RWPE1 (cell line): Measurements from ENCODE around the gene RANBP9.

Experiments used
- CTCF ChIA-PET: fragments of 350-600 bp; sonication (Branson Sonifier 250); formaldehyde crosslinking; extraction: SDS; loops from one replicate; lab custom pipeline; 2021; lab: Yijun Ruan, JAX
- POLR2A ChIA-PET: fragments of 400-600 bp; formaldehyde crosslinking; extraction: SDS; loops from one replicate; lab custom pipeline; 2020; ENCODE audit warnings: antibody characterized with exemption; ENCODE audit not compliant: low non-redundant PET; lab: Yijun Ruan, JAX
- DNase-seq: peaks from one replicate; pipeline ENCODE4 v3.0.0; 2012; ENCODE audit warnings: low spot score
- H3K27ac ChIP-seq: fragments of 450-650 bp; 2 replicates; pipeline ENCODE4 v1.5.1; 2017
- CTCF ChIP-seq: fragments of 450-650 bp; conservative IDR thresholded peaks from 2 replicates; pipeline ENCODE4 v1.5.1; 2017; ENCODE audit warnings: low read depth, mild to moderate bottlenecking

RANBP9 gene

GRCh38 chr6:13716225-13716954, 4.8 kb upstream of the RANBP9 start:
- no peak for DNase-seq
- H3K27ac ChIP-seq: no peak overlapping the region
- TF ChIP-seq CTCF: no peak
- CTCF ChIA-PET: no interaction called here
- POLR2A ChIA-PET: no interaction called here

- no peak for TF ChIP-seq CTCF
- POLR2A ChIA-PET: no interaction called here
- no peak for DNase-seq
- CTCF ChIA-PET: no interaction called here
- no peak overlapping the region for H3K27ac ChIP-seq
Measured at GRCh38 chr6:13715444-13715883, 3.8 kb upstream of the RANBP9 start.

GRCh38 chr6:13712599-13712898, 914 bp upstream of the RANBP9 start:
- TF ChIP-seq CTCF: no peak
- no peak for DNase-seq
- CTCF ChIA-PET: interaction anchor here (0.6 to 0.7 kb wide), 3 partner anchors 19 to 1372 kb away, joined by 3 to 5 read pairs (median 3); no protein-coding TSS in a partner anchor
- POLR2A ChIA-PET: no interaction called here
- peak overlapping the region; percentile 97 for H3K27ac ChIP-seq

- ChIA-PET CTCF (interaction anchor here (0.5 kb wide), 1 partner anchor 13 kb away, joined by 3 read pairs; no protein-coding TSS in a partner anchor), POLR2A (no interaction called here)
- DNase-seq: no peak
- H3K27ac ChIP-seq: peak overlapping the region; percentile 97
- TF ChIP-seq CTCF: no peak
Measured at GRCh38 chr6:13711324-13711732, 307 bp downstream of the RANBP9 start.

GRCh38 chr6:13710552-13711323, 897 bp downstream of the RANBP9 start:
- peak; percentile 26 for DNase-seq
- CTCF ChIA-PET: interaction anchor here (0.6 kb wide), 1 partner anchor 438 kb away, joined by 3 read pairs; no protein-coding TSS in a partner anchor
- peak overlapping the region; percentile 97 for H3K27ac ChIP-seq
- POLR2A ChIA-PET: no interaction called here
- no peak for TF ChIP-seq CTCF

GRCh38 chr6:13709689-13710551, 1.7 kb downstream of the RANBP9 start:
- no peak for TF ChIP-seq CTCF
- ChIA-PET CTCF (no interaction called here), POLR2A (interaction anchor here (0.6 kb wide), 1 partner anchor 50 kb away, joined by 3 read pairs; no protein-coding TSS in a partner anchor)
- H3K27ac ChIP-seq: peak overlapping the region; percentile 97
- DNase-seq: peak; percentile 31
